B cell (primary cell): ENCODE results near the gene CCDC88B. TPM values are rescaled to one million over a fixed set of nuclear protein-coding genes. Genes with fewer than 3 reads are reported as not detected.
A peak's percentile ranks its signal among the peaks of the same experiment; 100 is the strongest.

Source experiments
- ATAC-seq: fragments of 200-7000 bp; cut with Tn5 transposase; one replicate; pipeline ENCODE4 v1.10.0; 2021; ENCODE audit warnings: low read depth, mild to moderate bottlenecking, moderate number of reproducible peaks, moderate library complexity
- CTCF ChIA-PET: fragments of 350-600 bp; sonication (Branson Sonifier 250); formaldehyde crosslinking; loops from one replicate; lab custom pipeline; 2021; ENCODE audit warnings: antibody characterized with exemption, inconsistent platforms; lab: Charles Lee
- POLR2A ChIA-PET: fragments of 350-600 bp; sonication (Branson Sonifier 250); formaldehyde crosslinking; loops from one replicate; lab custom pipeline; 2021; ENCODE audit warnings: antibody characterized with exemption; lab: Charles Lee
- DNase-seq: peaks from one replicate; pipeline ENCODE4 v3.0.0; 2013
- H2AFZ ChIP-seq: 2 replicates; pipeline ENCODE4 v1.6.1; 2012; ENCODE audit warnings: mild to moderate bottlenecking, low read depth, low read length; ENCODE audit not compliant: insufficient read depth, poor library complexity, severe bottlenecking
- H3K27ac ChIP-seq, 2 donors: 1 replicate in 1 of 2; 2 replicates in 1 of 2; pipeline ENCODE4 v1.5.1; 2012 to 2013; ENCODE audit warnings: low read length in 2 of 2, mild to moderate bottlenecking in 2 of 2, moderate library complexity in 1 of 2
- H3K27me3 ChIP-seq, 4 experiments: fragments of 200-600 bp in 1 of 4; sonication (generic) in 1 of 4; replicated peaks in 1 of 4; 1 replicate in 2 of 4; 2 replicates in 2 of 4; pipeline versions ENCODE4 v1.6.1 to v1.7.0; 2013 to 2016; ENCODE audit warnings: low read length in 3 of 4, mild to moderate bottlenecking in 2 of 4, mixed read lengths in 1 of 4, moderate library complexity in 1 of 4; ENCODE audit not compliant: insufficient read depth in 4 of 4, control insufficient read depth in 3 of 4; ENCODE audit errors: control extremely low read depth in 1 of 4
- H3K36me3 ChIP-seq, 2 experiments: replicated peaks in 1 of 2; 1 replicate in 1 of 2; 2 replicates in 1 of 2; pipeline versions ENCODE4 v1.6.1 to v1.7.1; 2013; ENCODE audit warnings: low read length in 1 of 2; ENCODE audit not compliant: insufficient read depth in 2 of 2, control insufficient read depth in 1 of 2; ENCODE audit errors: control extremely low read depth in 1 of 2, extremely low read depth in 1 of 2
- H3K4me1 ChIP-seq, 2 donors: fragments of 200-600 bp in 1 of 2; sonication (generic) in 1 of 2; 1 replicate in 1 of 2; 2 replicates in 1 of 2; pipeline versions ENCODE4 v1.5.1 to v1.6.1; 2013 to 2017; ENCODE audit warnings: low read length in 2 of 2; ENCODE audit not compliant: control insufficient read depth in 2 of 2, insufficient read depth in 2 of 2
- H3K4me2 ChIP-seq: replicated peaks from 2 replicates; pipeline ENCODE3; 2012; ENCODE audit warnings: mild to moderate bottlenecking, low read depth, low read length; ENCODE audit not compliant: poor library complexity, severe bottlenecking
- H3K4me3 ChIP-seq, 5 experiments: fragments of 200-600 bp in 1 of 5; sonication (generic) in 1 of 5; 1 replicate in 3 of 5; 2 replicates in 2 of 5; pipeline versions ENCODE4 v1.5.1 to v1.7.0; 2011 to 2016; ENCODE audit warnings: low read length in 4 of 5, mild to moderate bottlenecking in 4 of 5, low read depth in 2 of 5, control low read depth in 1 of 5, moderate library complexity in 1 of 5; ENCODE audit not compliant: insufficient read depth in 1 of 5; ENCODE audit errors: control extremely low read depth in 1 of 5, extremely low read depth in 1 of 5
- H3K79me2 ChIP-seq: fragments of 200-600 bp; sonication (generic); one replicate; pipeline ENCODE4 v1.6.0; 2016; ENCODE audit warnings: low read length; ENCODE audit not compliant: control insufficient read depth, insufficient read depth
- H3K9ac ChIP-seq: fragments of 200-600 bp; sonication (generic); 2 replicates; pipeline ENCODE4 v1.6.1; 2017; ENCODE audit warnings: mild to moderate bottlenecking, low read length, moderate library complexity
- H3K9me3 ChIP-seq, 3 donors: one replicate each; pipeline versions ENCODE4 v1.6.1 to v1.7.1; 2013; ENCODE audit warnings: low read length in 2 of 3; ENCODE audit not compliant: control insufficient read depth in 2 of 3, insufficient read depth in 1 of 3; ENCODE audit errors: control extremely low read depth in 1 of 3
- H4K20me1 ChIP-seq: 2 replicates; pipeline ENCODE4 v1.6.0; 2012; ENCODE audit warnings: mild to moderate bottlenecking, low read length; ENCODE audit not compliant: insufficient read depth, control insufficient read depth, poor library complexity, severe bottlenecking
- H3K27ac Mint-ChIP-seq: one replicate; pipeline ENCODE4 v1.8.0; 2021; ENCODE audit warnings: mixed read lengths
- H3K27me3 Mint-ChIP-seq: one replicate; pipeline ENCODE4 v1.8.0; 2021; ENCODE audit warnings: mixed read lengths
- H3K4me1 Mint-ChIP-seq: one replicate; pipeline ENCODE4 v1.8.0; 2021; ENCODE audit warnings: mixed read lengths
- H3K4me3 Mint-ChIP-seq: one replicate; pipeline ENCODE4 v1.8.0; 2021; ENCODE audit warnings: mixed read lengths
- H3K9me3 Mint-ChIP-seq: one replicate; pipeline ENCODE4 v1.8.0; 2022; ENCODE audit warnings: mixed read lengths; ENCODE audit not compliant: insufficient read depth
- CTCF ChIP-seq: fragments of 200-600 bp; IDR thresholded peaks from one replicate; pipeline ENCODE4 v1.8.0; 2022; ENCODE audit warnings: antibody characterized with exemption, mild to moderate bottlenecking
- EZH2 ChIP-seq: IDR thresholded peaks from 2 replicates; pipeline ENCODE4 v1.6.1; 2012; ENCODE audit warnings: borderline replicate concordance, low read depth, mild to moderate bottlenecking, moderate library complexity, low read length; ENCODE audit not compliant: insufficient read depth, poor library complexity, severe bottlenecking
- WGBS: methylation state at CpG from one replicate; pipeline ENCODE4 v1.1.5; 2013; ENCODE audit warnings: missing lambda C conversion rate; ENCODE audit not compliant: insufficient coverage; 5-methylcytosine and 5-hydroxymethylcytosine counted together
- intact Hi-C: fragments of 100-400 bp; cut with micrococcal nuclease; formaldehyde crosslinking; loops from one replicate; pipeline ENCODE4 v1.10.0; 2022
- polyA plus RNA-seq: library from polyadenylated mRNA; depleted of rRNA; stranded (reverse); fragments of >200 nt; gene quantifications from 2 replicates; pipeline ENCODE4 v1.2.3, GENCODE V29; 2012
- total RNA-seq, 2 donors: library from RNA; stranded (reverse); fragments of 120-200 nt in 1 of 2; gene quantifications; 1 replicate in 1 of 2; 2 replicates in 1 of 2; pipeline versions ENCODE4 v1.2.3 to v1.2.4, GENCODE V29; 2013 to 2022

The CCDC88B gene
- total and polyA plus RNA-seq, 2 donors (not counting 1 experiment from before 2014, with no cell fraction given), result 172 to 208 TPM

DNA sequence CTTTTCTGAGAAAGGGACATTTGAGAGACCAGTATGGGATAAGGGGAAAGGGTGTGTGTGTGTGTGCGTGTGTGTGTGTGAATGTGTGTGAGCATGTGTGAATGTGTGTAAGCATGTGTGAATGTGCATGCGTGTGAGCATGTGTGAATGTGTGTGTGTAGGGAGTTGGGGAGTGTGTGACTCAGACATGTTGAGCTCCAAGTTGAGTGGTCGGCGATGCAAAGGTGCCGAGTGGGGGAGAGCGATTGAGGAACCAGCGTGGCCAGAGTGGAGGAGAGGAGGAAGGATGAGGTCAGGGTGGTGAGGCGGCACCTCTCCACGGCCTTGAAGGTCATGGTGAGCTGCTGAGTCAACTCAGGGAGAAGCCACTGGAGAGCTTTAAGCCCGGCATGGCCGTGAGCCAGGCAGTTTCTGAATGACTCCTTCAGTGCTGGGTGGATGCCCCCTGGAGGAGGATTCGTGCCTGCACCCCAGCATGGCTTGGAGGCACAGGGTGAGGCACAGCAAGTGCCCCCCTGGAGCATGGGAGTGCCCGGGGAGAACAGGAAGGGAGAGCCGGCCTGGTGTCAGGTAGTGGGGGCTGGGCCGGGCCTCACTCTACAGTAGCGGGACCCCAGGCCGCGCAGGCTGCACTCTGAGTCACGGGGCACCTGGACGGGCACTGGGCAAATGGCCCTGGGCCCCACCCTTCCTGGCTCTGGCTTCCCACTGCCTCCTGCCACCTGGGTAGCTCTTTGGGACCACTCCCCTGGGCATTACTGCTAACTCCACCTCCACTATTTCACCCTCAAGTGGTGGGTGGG lies 8.2 kb upstream of the CCDC88B start:
- no peak overlapping the region for H3K9ac ChIP-seq
- DNase-seq, result peak; percentile 69
- TF ChIP-seq CTCF (peak; percentile 66), EZH2 (no peak)
- peak overlapping the region; percentile 57 for H3K27ac Mint-ChIP-seq
- no peaks in the 10 kb centered on the region for H4K20me1 ChIP-seq
- H2AFZ ChIP-seq, result peak overlapping the region; percentile 44
- H3K9me3 ChIP-seq, result no peaks in the 10 kb centered on the region
- intact Hi-C loops, result no loop called here
- H3K27ac ChIP-seq, result no peak overlapping the region
- POLR2A ChIA-PET, result interaction anchor here (1.7 to 1.9 kb wide), 2 partner anchors 9 to 14 kb away, joined by 8 to 16 read pairs; partner anchors contain the start of genes CCDC88B, PRDX5 and TRMT112
- H3K4me3 ChIP-seq, result no peak overlapping the region
- H3K4me2 ChIP-seq, result peak overlapping the region; percentile 55
- H3K9me3 Mint-ChIP-seq, result no peaks in the 10 kb centered on the region
- H3K4me1 ChIP-seq, result peaks cover 20 to 32% of the 10 kb centered on the region in 2 donors
- H3K36me3 ChIP-seq, result no peaks in the 10 kb centered on the region
- H3K27me3 Mint-ChIP-seq, result no peaks in the 10 kb centered on the region
- H3K4me1 Mint-ChIP-seq, result peaks cover 34% of the 10 kb centered on the region
- H3K4me3 Mint-ChIP-seq, result peak overlapping the region; percentile 27
- 20% methylated on average over 19 of the region's 20 CpGs for WGBS
- ATAC-seq, result peak; percentile 23
- no peaks in the 10 kb centered on the region for H3K27me3 ChIP-seq
- H3K79me2 ChIP-seq, result peaks cover 11% of the 10 kb centered on the region
- CTCF ChIA-PET, result interaction anchor here (0.6 to 5.2 kb wide), 13 partner anchors 10 to 430 kb away, joined by 3 to 47 read pairs (median 7); partner anchors contain the start of genes CATSPERZ, CCDC88B, ESRRA and PRDX5

- Histone ChIP-seq H3K9me3 (no peaks in the 10 kb centered on the region), H2AFZ (no peak overlapping the region), H3K4me3 (no peak overlapping the region), H3K4me2 (no peak overlapping the region), H3K27ac (no peak overlapping the region), H3K4me1 (peaks cover 20 to 35% of the 10 kb centered on the region in 2 donors), H4K20me1 (no peaks in the 10 kb centered on the region), H3K27me3 (no peaks in the 10 kb centered on the region), H3K79me2 (peaks cover 18% of the 10 kb centered on the region), H3K36me3 (peaks cover 0 to 10% of the 10 kb centered on the region in 2 experiments), H3K9ac (no peak overlapping the region)
- no peak for DNase-seq
- 95% methylated on average over 7 of the region's 8 CpGs for WGBS
- CTCF ChIA-PET, result interaction anchor here (0.7 to 5.2 kb wide), 5 partner anchors 16 to 1557 kb away, joined by 4 to 47 read pairs (median 15); partner anchors contain the start of genes CATSPERZ, ESRRA, PRDX5 and TRMT112
- intact Hi-C loops, result no loop called here
- H3K27me3 Mint-ChIP-seq, result no peaks in the 10 kb centered on the region
- no peak for ATAC-seq
- peaks cover 42% of the 10 kb centered on the region for H3K4me1 Mint-ChIP-seq
- H3K9me3 Mint-ChIP-seq, result no peaks in the 10 kb centered on the region
- H3K4me3 Mint-ChIP-seq, result no peak overlapping the region
- TF ChIP-seq EZH2 (no peak), CTCF (no peak)
- H3K27ac Mint-ChIP-seq, result no peak overlapping the region
- POLR2A ChIA-PET, result interaction anchor here (0.6 to 3.0 kb wide), 2 partner anchors 16 to 361 kb away, joined by 3 to 24 read pairs; partner anchors contain the start of genes PRDX5 and TRMT112
These were observed 6.4 kb upstream of the CCDC88B start for GRCh38 chr11:64333556-64333955.
